Activated T-helper 1 cell treated with anti-CD3 and anti-CD28 coated beads, Interleukin-12 subunit alpha, Interleukin-12 subunit beta, Interleukin-2, Interleukin-4 antibody, amounts not matched to agents 30 ng/mL and 10 ng/mL and 1 ng/mL, durations not matched to agents 14 hours and 24 hours and 36 hours (primary cell): ENCODE measurements around the gene BICD1. TPM values are rescaled to one million over a fixed set of nuclear protein-coding genes. Genes with fewer than 3 reads are reported as not detected.

Source experiments
- DNase-seq: peaks from one replicate; pipeline ENCODE4 v3.0.0; 2021; ENCODE audit warnings: low spot score
- H3K27ac Mint-ChIP-seq: one replicate; pipeline ENCODE4 v1.8.0; 2021; ENCODE audit warnings: mild to moderate bottlenecking, mixed read lengths
- H3K27me3 Mint-ChIP-seq: one replicate; pipeline ENCODE4 v1.8.0; 2022; ENCODE audit warnings: mild to moderate bottlenecking, moderate library complexity, mixed read lengths; ENCODE audit not compliant: insufficient read depth
- H3K36me3 Mint-ChIP-seq: one replicate; pipeline ENCODE4 v1.8.0; 2021; ENCODE audit warnings: low read depth, mixed read lengths
- H3K4me1 Mint-ChIP-seq: one replicate; pipeline ENCODE4 v1.8.0; 2021; ENCODE audit warnings: low read depth, mixed read lengths
- H3K4me3 Mint-ChIP-seq: one replicate; pipeline ENCODE4 v1.8.0; 2021; ENCODE audit warnings: mild to moderate bottlenecking, moderate library complexity, mixed read lengths
- H3K9me3 Mint-ChIP-seq: one replicate; pipeline ENCODE4 v1.8.0; 2021; ENCODE audit warnings: mixed read lengths
- intact Hi-C: fragments of 100-400 bp; cut with micrococcal nuclease; formaldehyde crosslinking; loops from one replicate; pipeline ENCODE4 v1.15.1; 2024
- total RNA-seq: library from RNA; stranded (reverse); gene quantifications from 2 replicates; pipeline ENCODE4 v1.2.3, GENCODE V29; 2022

The BICD1 gene
- total RNA-seq, 1 donor from 2014 or later: 20.9 TPM

DNA sequence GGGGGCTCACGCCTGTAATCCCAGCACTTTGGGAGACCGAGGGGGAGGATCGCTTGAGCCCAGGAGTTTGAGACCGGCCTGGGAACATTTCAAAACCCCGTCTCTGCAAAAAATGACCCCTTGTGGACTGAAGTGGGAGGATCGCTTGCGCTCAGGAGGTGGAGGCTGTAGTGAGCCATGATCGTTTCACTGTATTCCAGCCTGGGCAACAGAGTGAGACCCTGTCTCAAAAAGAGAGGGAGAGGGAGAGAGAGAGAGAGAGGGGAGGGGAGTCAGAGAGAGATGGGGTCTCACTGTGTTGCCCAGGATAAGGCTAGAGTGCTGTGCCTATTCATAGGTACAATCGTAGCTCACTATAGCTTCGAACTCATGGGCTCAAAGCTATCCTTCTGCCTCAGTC lies 295.5 kb downstream of the BICD1 start:
- Mint-ChIP-seq H3K4me1 (peaks cover 13% of the 10 kb centered on the region), H3K36me3 (peaks cover 2% of the 10 kb centered on the region), H3K27me3 (peaks cover 26% of the 10 kb centered on the region), H3K27ac (no peak overlapping the region), H3K4me3 (no peak overlapping the region), H3K9me3 (no peaks in the 10 kb centered on the region)
- intact Hi-C loops: no loop called here
- no peak for DNase-seq

DNA sequence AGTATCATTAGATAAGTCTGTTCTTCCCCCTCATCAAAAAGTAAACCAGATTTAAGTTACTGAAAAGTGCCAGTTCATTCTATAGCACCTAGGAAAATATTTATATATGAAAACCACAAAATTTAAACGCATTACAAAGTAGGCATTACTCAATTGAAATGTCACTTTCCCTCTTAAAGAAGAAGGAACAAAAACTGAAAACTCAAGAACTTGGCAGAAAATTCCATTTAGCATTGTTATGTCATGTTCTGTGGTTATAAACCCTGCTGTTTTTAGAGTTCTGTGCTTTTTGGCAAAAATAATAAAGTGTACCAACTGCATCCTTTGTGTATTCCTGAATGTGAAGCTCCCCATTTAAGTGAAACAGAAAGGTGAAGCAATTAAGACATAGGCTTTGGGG lies 296.3 kb downstream of the BICD1 start:
- intact Hi-C loops: no loop called here
- no peak for DNase-seq
- no peak overlapping the region for H3K27ac Mint-ChIP-seq
- peaks cover 22% of the 10 kb centered on the region for H3K27me3 Mint-ChIP-seq
- H3K4me1 Mint-ChIP-seq: peaks cover 13% of the 10 kb centered on the region
- H3K36me3 Mint-ChIP-seq: peaks cover 2% of the 10 kb centered on the region
- H3K4me3 Mint-ChIP-seq: no peak overlapping the region
- H3K9me3 Mint-ChIP-seq: no peaks in the 10 kb centered on the region

DNA sequence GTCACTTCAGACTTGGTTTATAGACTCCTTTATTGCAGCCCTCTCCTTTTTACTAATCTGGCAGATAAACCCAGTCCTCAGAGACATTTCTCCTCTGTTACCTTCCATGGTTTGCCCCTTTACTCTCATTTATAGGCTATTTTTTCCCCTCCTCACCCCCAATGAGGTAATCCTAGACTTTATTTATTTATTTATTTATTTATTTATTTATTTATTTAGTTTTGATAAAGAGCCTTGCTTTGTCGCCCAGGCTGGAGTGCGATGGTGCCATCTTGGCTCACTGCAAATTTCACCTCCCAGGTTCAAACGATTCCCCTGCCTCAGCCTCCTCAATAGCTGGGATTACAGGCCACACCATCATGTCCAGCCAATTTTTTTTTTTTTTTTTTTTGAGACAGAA lies 301.1 kb downstream of the BICD1 start:
- Mint-ChIP-seq H3K4me1 (no peaks in the 10 kb centered on the region), H3K27me3 (peaks cover 2% of the 10 kb centered on the region), H3K9me3 (no peaks in the 10 kb centered on the region), H3K36me3 (no peaks in the 10 kb centered on the region), H3K27ac (no peak overlapping the region), H3K4me3 (no peak overlapping the region)
- intact Hi-C loops: no loop called here
- DNase-seq: no peak

DNA sequence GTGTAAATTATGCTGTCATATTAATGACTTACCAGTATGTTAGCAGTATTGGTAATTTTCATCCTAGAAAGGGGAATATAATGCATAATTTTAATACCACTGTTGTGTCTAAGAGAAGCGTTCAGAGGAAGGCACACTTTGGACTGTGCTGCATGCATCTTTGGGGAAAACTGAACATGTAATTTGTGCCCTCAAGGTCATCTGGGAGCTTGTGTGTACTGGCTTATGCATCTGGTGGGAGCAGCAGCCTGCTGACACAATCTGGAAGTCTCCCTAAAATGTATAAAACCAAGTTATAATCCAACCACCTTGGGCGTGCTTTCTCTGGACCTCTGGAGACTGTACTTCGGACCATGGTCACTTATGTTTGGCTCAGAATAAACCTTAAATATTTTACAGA lies 306.8 kb downstream of the BICD1 start:
- H3K4me1 Mint-ChIP-seq: no peaks in the 10 kb centered on the region
- no peak for DNase-seq
- no peaks in the 10 kb centered on the region for H3K9me3 Mint-ChIP-seq
- no peaks in the 10 kb centered on the region for H3K27me3 Mint-ChIP-seq
- no peaks in the 10 kb centered on the region for H3K36me3 Mint-ChIP-seq
- H3K4me3 Mint-ChIP-seq: no peak overlapping the region
- intact Hi-C loops: no loop called here
- H3K27ac Mint-ChIP-seq: no peak overlapping the region

DNA sequence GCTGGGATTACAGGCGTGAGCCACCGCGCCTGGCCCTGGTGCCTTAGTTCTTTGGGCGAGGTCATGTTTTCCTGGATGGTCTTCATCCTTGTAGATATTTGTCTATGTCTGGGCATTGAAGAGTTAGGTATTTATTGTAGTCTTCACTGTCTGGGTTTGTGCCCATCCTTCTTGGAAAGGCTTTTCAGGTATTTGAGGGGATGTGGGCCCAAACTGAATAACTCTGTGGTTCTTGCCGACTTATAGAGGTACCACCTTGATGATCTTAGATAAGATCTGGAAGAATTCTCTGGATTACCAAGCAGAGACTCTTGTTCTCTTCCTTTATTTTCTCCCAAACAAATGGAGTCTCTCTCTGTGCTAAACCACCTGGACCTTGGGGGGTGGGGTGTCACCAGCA lies 311.6 kb downstream of the BICD1 start:
- no peaks in the 10 kb centered on the region for H3K27me3 Mint-ChIP-seq
- intact Hi-C loops: no loop called here
- H3K4me1 Mint-ChIP-seq: no peaks in the 10 kb centered on the region
- no peak overlapping the region for H3K4me3 Mint-ChIP-seq
- DNase-seq: no peak
- no peaks in the 10 kb centered on the region for H3K9me3 Mint-ChIP-seq
- no peaks in the 10 kb centered on the region for H3K36me3 Mint-ChIP-seq
- H3K27ac Mint-ChIP-seq: no peak overlapping the region

DNA sequence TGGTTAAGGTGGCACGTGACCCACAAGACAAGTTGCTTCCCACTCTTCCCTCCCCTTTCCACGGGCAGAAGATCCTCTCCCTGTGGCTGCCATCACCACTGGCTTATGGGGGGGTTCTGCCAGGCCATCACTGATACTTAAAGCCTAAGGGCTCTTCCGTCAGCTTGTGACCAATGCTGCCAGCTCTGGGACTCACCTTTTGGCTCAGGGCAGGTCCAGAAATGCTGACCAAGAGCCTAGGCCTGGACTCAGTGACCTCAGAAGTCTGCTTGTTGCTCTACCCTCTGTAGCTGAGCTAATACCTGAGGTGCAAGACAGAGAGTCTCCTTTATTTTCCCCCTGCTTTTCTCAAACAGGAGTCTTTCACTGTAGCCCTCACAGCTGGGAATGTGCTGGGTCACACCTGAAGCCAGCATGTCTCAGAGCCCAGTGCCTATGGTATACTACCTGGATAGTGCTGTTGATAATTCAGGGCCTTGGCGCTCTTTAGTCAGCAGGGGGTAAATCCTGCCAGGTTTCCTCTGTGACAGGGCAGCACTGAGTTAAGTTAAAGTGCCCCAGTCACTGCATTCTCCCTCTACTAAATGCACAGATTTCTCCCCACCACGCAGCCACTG lies 312.4 kb downstream of the BICD1 start:
- Mint-ChIP-seq H3K27me3 (no peaks in the 10 kb centered on the region), H3K9me3 (no peaks in the 10 kb centered on the region), H3K27ac (no peak overlapping the region), H3K36me3 (no peaks in the 10 kb centered on the region), H3K4me3 (no peak overlapping the region), H3K4me1 (no peaks in the 10 kb centered on the region)
- no peak for DNase-seq
- intact Hi-C loops: no loop called here

DNA sequence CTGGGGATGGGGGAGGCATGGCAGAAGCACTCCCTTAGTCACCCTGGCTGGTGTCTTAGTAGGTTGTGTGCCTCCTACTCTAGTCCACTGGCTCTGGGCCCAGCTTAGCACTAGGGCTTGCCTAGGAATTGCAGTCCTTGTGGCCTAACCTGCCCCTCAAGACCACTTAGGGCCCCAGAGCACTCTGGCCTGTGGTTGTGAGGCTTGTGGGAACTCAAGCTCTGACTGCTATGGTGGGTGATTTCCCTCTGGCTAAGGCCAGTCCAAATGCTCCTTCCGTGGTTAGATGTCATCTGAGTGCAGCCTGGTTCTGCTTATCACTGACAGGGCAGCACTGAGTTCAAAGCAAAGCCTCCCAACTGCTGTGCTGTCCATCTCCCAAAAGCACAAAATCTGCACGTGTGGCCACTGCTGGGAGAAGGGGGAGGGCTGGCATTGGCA lies 312.9 kb downstream of the BICD1 start:
- H3K4me3 Mint-ChIP-seq: no peak overlapping the region
- H3K27ac Mint-ChIP-seq: no peak overlapping the region
- no peak for DNase-seq
- intact Hi-C loops: no loop called here
- no peaks in the 10 kb centered on the region for H3K36me3 Mint-ChIP-seq
- no peaks in the 10 kb centered on the region for H3K9me3 Mint-ChIP-seq
- H3K27me3 Mint-ChIP-seq: no peaks in the 10 kb centered on the region
- H3K4me1 Mint-ChIP-seq: no peaks in the 10 kb centered on the region

DNA sequence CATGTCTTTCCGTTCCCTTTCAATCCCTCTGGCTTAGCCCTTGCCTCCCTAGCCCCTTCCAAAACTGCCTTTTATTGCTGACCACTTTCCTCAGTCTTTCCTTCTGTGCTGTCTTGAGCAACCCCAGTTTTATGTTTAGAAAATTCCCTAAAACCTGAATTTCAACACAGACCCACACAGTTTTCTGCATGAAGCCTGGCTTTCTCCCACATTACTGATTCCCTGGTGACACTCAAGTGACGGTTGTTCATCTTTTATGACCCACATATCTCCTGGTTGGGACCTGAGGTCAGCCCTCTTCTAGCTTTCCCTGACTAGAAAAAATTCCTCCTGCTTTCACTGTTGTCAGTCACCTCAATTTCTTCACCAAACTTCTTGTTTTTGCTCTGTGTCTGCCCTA lies 313.7 kb downstream of the BICD1 start:
- Mint-ChIP-seq H3K4me1 (no peaks in the 10 kb centered on the region), H3K4me3 (no peak overlapping the region), H3K27ac (no peak overlapping the region), H3K36me3 (no peaks in the 10 kb centered on the region), H3K9me3 (no peaks in the 10 kb centered on the region), H3K27me3 (no peaks in the 10 kb centered on the region)
- intact Hi-C loops: no loop called here
- DNase-seq: no peak

DNA sequence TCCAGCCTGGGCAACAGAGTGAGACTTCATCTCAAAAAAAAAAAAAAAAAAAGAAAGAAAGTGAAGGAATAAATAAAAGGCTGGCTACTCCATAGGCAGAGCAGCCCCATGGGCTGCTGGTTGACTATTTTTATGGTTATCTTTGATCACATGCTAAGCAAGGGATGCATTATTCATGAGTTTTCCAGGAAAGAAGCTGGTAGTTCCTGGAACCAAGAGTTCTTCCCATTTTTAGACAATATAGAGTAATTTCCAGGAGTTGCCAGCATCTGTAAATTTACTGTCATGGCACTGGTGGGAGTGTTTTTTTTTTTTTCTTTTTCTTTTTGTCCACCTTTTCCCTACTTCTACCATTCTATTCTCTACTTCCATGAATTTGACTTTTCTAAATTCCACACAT lies 316.9 kb downstream of the BICD1 start:
- intact Hi-C loops: no loop called here
- DNase-seq: no peak
- Mint-ChIP-seq H3K4me3 (no peak overlapping the region), H3K27ac (no peak overlapping the region), H3K36me3 (no peaks in the 10 kb centered on the region), H3K9me3 (peaks cover 21% of the 10 kb centered on the region), H3K4me1 (no peaks in the 10 kb centered on the region), H3K27me3 (peaks cover 5% of the 10 kb centered on the region)

DNA sequence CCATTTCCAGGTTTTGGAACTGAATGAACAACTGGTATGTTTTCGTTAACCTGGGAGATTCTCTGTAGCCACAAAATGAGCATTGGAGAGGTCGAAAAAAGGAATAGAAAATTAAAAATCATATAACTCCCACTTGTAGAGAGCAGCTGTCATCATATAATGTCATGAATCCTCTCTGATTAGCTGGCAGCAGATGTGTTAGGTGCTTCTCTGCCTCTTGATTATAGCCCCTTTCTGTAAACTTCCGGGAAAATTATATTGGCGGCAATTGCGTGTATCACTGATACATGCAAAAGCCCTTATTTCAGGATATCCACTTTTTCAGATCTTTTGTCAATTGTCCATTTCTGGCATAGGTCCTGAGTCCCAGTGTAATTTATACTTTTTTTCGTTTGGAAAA lies 324.4 kb downstream of the BICD1 start:
- H3K36me3 Mint-ChIP-seq: no peaks in the 10 kb centered on the region
- intact Hi-C loops: no loop called here
- no peak for DNase-seq
- peaks cover 23% of the 10 kb centered on the region for H3K9me3 Mint-ChIP-seq
- no peak overlapping the region for H3K27ac Mint-ChIP-seq
- no peaks in the 10 kb centered on the region for H3K4me1 Mint-ChIP-seq
- peaks cover 7% of the 10 kb centered on the region for H3K27me3 Mint-ChIP-seq
- no peak overlapping the region for H3K4me3 Mint-ChIP-seq

Other genes with a start within 250 kb of the BICD1 start
- gene RESF1, start 147.4 kb upstream of the BICD1 start, total RNA-seq: 63.0 and 66.2 TPM in 2 replicates